ENCODE results near the gene C19orf47.
"Not testable (repeated sequence)": the region's sequence is repeated elsewhere in the genome, so short reads cannot be mapped to it uniquely, and the experiment has no call there.

Gene C19orf47

DNA sequence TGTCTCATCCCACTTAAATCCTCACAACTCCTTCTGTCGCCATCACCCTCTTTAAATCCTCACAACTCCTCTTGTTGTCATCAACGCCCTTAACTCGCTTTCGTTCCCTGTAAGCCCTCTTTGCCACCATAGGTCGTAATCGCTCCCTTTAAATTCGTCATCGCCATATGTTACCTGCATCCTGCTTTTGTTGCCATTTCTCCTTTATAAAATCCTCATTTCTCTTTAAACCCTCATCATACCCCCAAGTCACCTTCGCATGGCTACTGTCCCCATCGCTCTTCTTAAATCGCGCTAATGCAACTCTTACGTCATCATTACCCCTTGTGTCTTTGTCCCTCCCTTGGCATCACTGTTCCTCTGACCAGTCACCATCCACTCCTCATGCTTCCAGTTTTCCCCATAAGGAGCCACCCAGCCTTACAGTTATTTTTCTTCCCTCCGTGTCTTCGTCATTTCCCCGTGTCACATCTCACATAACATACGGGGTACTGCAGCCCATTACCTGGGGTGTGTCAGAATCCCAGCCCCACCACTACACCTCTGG lies 837 bp upstream of the C19orf47 start:
- DNase-seq (ENCODE audit: low read depth), result peak; percentile 2

DNA sequence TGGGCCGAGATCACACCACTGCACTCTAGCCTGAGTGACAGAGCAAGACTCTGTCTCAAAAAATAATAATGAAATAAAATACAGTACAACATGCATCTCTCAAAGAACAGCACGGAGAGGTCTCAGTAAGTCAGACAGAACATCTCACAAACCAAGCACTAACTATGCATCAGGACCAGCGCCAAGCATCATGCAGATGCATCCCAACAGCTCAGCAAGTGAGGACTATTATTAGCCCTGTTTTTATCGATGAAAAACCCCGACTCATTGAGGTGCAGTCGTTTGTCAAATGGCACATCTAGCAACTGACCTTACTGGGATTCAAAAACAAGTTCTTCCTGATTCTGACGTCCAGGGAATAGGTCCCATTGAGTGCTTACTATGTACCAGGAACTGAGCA lies 3.8 kb downstream of the C19orf47 start:
- DNase-seq (ENCODE audit: low read depth), result no peak

- no peak for DNase-seq (ENCODE audit: low read depth)
These were observed 5.4 kb downstream of the C19orf47 start for GRCh38 chr19:40342644-40343311.

- DNase-seq (ENCODE audit: low read depth), result no peak
These were observed 6.4 kb downstream of the C19orf47 start for GRCh38 chr19:40341601-40342482.

- DNase-seq (ENCODE audit: low read depth), result no peak
These were observed 9.0 kb downstream of the C19orf47 start for GRCh38 chr19:40339018-40339728.

- no peak for DNase-seq (ENCODE audit: low read depth)
These were observed 10.6 kb downstream of the C19orf47 start for GRCh38 chr19:40337594-40337993.

- DNase-seq (ENCODE audit: low read depth), result no peak
These were observed 11.1 kb downstream of the C19orf47 start for GRCh38 chr19:40337107-40337506.

DNA sequence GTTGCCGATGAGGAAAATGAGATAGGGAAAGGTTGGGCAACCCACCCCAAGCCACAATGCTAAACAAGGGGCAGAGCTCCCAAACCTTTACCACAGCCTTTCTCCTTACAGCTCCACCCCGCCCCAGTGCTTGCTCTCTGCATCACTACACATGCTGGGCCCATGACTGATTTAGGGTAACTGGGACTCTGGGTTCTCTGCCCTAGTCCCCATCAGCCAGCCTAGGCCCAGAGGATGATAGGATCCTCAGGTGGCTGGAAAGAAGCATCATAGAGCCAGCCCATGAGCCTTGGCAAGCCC lies 11.6 kb downstream of the C19orf47 start:
- DNase-seq (ENCODE audit: low read depth), result no peak

DNA sequence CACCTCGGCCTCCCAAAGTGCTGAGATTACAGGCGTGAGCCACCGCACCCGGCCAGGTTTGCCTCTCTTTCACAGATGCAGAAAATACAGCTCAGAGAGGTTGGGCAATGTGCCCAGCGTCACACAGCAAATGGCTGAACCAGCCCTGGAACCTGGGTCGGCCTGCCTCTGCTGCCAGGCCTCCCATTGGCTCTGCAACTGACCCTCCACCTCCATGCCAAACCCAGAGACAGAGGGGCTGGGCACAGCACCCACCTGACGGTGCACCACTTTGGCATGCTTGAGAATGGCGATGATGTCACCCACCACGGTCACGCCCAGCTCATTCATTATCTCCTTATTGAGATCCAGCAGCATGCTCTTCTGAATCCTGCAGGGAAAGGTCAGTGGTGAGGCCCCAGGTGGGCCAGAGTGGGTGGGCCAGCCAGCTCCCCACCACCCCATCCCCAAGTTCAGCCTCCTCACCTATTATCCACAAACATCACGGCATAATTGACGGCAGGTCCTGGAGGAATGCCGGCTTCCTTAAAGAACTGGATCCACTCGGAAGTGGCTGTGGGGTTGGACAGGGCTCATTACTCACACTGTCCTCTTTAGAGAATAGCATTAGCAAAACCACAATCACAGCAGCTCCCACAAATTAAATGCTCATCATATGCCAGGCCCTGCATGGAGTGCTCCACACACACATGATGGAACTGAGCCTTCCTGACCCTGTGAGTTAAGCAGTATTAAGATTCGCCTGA lies 12.2 kb downstream of the C19orf47 start:
- no peak for DNase-seq (ENCODE audit: low read depth)

- DNase-seq (ENCODE audit: low read depth), result no peak
These were observed 13.1 kb downstream of the C19orf47 start for GRCh38 chr19:40335101-40335500.

DNA sequence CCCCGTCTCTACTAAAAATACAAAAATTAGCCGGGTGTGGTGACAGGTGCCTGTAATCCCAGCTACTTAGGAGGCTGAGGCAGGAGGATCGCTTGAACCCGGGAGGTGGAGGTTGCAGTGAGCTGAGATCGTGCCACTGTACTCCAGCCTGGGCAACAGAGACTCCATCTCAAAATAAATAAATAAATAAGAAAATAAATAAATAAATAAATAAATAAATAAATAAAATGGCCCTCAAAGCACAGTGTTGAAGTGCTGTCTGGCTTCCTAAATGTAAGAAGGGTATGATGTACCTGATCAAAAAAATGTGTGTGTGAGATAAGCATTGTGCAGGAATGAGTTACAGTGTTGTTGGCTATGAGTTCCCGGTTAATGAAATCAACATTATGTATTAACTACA lies 15.1 kb downstream of the C19orf47 start:
- DNase-seq (ENCODE audit: low read depth), result not testable (repeated sequence)

- no peak for DNase-seq (ENCODE audit: low read depth)
These were observed 15.5 kb downstream of the C19orf47 start for GRCh38 chr19:40332669-40333068.

DNA sequence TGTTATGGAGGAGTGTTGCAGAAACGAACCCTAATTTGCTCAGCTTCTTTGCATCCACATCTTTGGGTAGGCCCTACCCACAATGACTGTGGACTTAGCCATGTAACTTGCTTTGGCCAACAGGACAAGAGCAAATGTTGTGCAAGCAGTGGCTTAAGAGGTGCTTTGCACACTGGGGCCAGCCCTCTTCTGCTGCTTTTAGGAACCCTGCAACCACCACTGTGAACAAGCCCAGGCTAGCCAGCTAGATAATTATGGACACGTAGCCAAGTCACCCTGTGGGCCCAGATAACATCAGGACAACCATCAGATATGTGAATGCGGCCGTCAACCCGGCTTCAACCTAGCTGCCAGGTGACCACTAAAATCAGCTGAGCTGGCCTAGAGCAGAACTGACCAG lies 17.1 kb downstream of the C19orf47 start:
- DNase-seq (ENCODE audit: low read depth), result no peak

- DNase-seq (ENCODE audit: low read depth), result no peak
These were observed 22.0 kb downstream of the C19orf47 start for GRCh38 chr19:40326201-40326600.

GRCh38 chr19:40323705-40324104 lies 24.5 kb downstream of the C19orf47 start:
- no peak for DNase-seq (ENCODE audit: low read depth)

DNA sequence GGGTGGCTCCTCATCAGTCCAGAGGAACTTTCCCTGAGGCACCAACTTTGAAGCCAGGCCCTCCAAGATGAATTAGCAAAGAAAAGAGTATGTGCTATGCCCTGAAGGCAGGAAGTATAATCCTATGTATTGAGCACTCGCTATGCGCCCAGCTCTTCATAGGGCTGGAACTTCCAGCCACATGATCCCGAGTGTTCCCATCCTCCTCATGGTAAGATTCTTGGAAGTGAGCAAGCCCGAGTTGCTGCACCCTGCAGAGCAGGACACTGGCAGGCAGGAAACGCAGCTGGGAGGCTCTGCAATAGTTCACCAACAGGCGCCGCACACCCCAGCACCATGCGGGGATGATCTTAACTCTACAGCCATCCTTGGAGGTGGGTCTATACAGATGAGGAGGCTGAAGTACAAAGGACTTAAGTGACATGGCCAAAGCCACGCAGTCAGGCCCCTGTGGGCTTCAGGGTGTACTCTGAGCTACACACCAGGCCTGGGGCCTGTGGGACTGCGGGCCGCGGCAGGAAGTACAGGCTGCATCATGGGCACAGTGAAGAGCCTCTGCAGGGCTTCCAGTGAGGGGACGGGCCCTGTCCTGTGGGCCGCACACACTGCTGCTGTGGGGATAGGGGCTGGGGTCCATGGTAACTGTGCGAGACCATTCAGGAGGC lies 25.1 kb downstream of the C19orf47 start:
- DNase-seq (ENCODE audit: low read depth), result no peak

DNA sequence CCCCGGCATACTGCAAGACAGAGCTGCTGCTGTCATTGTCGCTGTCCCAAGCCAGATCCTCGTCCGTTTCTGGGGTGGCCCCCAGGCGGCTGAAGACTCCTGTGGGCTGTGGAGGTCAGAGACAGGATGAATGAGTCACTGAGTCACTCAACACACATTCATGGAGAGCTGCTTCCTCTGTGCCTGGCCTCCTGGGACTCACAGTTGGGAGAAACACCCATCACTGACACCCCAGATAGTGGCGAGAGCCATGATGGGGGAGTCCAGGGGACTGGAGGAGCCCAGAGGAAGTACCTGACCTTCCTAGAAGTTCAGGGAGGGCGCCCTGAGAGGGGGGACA lies 26.0 kb downstream of the C19orf47 start:
- DNase-seq (ENCODE audit: low read depth), result no peak

DNA sequence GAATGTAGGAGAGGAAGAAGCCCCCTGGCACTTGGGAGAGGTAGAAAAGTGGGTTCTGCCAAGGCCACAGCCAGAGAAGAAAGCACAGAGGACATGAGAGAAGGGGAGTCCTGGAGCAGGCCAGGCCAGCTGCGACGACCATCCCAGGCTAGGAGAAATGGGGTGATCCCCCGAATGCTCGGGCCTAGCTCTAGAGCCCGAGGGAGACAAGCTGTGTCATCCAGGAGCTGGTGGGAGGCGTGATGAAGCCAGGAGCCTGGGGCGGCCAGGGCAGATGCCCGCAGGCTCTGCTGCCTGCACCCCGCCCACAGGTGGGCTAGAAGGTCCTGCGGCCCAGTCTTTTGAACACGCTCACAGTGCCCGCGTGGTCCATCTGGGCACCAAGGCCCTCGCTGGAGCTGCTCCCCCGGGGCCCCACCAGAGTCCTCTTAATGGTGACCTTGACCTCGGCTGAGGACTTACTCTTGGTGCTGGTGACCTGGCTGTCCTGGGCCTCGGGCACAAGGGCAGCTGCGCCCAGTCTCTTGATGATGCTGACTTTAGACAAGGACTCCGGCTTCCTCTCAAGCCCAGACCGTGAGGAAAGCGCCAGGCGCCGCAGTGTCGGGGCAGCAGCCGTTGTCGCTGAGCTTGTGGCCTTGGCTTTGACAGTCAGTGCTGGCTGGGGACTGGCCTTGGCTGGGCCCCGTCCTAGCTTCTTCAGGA lies 26.5 kb downstream of the C19orf47 start:
- DNase-seq (ENCODE audit: low read depth), result no peak

DNA sequence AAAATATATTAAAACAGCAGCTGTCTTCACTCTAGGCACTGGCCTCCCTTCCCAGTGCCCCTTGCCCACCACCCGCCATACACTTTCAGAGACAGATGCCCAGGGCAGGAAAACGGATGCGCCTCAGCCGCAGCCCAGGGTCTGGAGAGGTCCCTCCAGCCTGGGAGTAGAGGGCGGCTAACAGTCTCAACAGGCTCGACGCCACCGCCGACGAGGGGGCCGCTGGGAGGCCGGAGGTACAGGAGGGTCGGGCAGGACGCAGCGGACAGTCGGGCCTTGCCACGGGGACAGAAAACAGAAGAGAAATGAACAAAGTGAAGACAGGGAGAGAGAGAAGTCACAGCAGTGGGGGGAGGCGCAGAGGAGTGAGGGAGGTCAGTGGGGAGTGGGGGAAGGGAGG lies 27.1 kb downstream of the C19orf47 start:
- DNase-seq (ENCODE audit: low read depth), result no peak

- no peak for DNase-seq (ENCODE audit: low read depth)
These were observed 27.6 kb downstream of the C19orf47 start for GRCh38 chr19:40320558-40320935.

- DNase-seq (ENCODE audit: low read depth), result no peak
These were observed 30.9 kb downstream of the C19orf47 start for GRCh38 chr19:40317338-40317737.

All from activated T-cell treated with anti-CD3 and anti-CD28 coated beads for 24 hours (primary cell).